ENCODE results near the gene MAGI3. TPM values are rescaled to one million over a fixed set of nuclear protein-coding genes. Genes with fewer than 3 reads are reported as not detected.

The MAGI3 gene
- total RNA-seq, 3 donors from 2014 or later (not counting 1 experiment from before 2014, with no cell fraction given), result 0.61 to 1.6 (median 0.66) TPM

- H3K27ac ChIP-seq (ENCODE audit: low read length), result no peak overlapping the region
- WGBS (ENCODE audit: insufficient coverage), result 90% methylated on average over 2 of the region's 2 CpGs
- intact Hi-C loops (cut with micrococcal nuclease), result no loop called here
- Mint-ChIP-seq H3K4me1 (no peaks in the 10 kb centered on the region), H3K27me3 (ENCODE audit: low read depth in 2 of 2) (peaks cover 0 to 5% of the 10 kb centered on the region in 2 donors), H3K4me3 (no peak overlapping the region), H3K9me3 (no peaks in the 10 kb centered on the region), H3K27ac (no peak overlapping the region), H3K36me3 (no peaks in the 10 kb centered on the region)
- H3K9me3 ChIP-seq (ENCODE audit: control insufficient read depth, insufficient read depth, low read length), result no peaks in the 10 kb centered on the region
- no peak overlapping the region for H3K4me3 ChIP-seq (ENCODE audit: low read length)
- no peak for ATAC-seq
- no peaks in the 10 kb centered on the region for H3K27me3 ChIP-seq (ENCODE audit: control insufficient read depth, insufficient read depth, low read length)
- DNase-seq, result no peak
- TF ChIP-seq CTCF (IDR thresholded peaks at IDR 0.05), result no peak
- no peaks in the 10 kb centered on the region for H3K4me1 ChIP-seq (ENCODE audit: control insufficient read depth, insufficient read depth, low read length)
- no peaks in the 10 kb centered on the region for H3K36me3 ChIP-seq (ENCODE audit: control insufficient read depth, insufficient read depth, low read length)
Observed at GRCh38 chr1:113666126-113666525, 275.8 kb downstream of the MAGI3 start.

GRCh38 chr1:113669988-113670387 is 279.7 kb downstream of the MAGI3 start:
- no peaks in the 10 kb centered on the region for H3K4me1 ChIP-seq (ENCODE audit: control insufficient read depth, insufficient read depth, low read length)
- no peak overlapping the region for H3K4me3 Mint-ChIP-seq
- peaks cover 5 to 6% of the 10 kb centered on the region in 2 donors for H3K27me3 Mint-ChIP-seq (ENCODE audit: low read depth in 2 of 2)
- no peak overlapping the region for H3K4me3 ChIP-seq (ENCODE audit: low read length)
- no peaks in the 10 kb centered on the region for H3K4me1 Mint-ChIP-seq
- ATAC-seq (no peak), DNase-seq (no peak)
- H3K9me3 ChIP-seq (ENCODE audit: control insufficient read depth, insufficient read depth, low read length), result no peaks in the 10 kb centered on the region
- H3K27ac Mint-ChIP-seq, result no peak overlapping the region
- H3K27me3 ChIP-seq (ENCODE audit: control insufficient read depth, insufficient read depth, low read length), result no peaks in the 10 kb centered on the region
- 92% methylated on average over 1 of the region's 1 CpG for WGBS (ENCODE audit: insufficient coverage)
- TF ChIP-seq CTCF (IDR thresholded peaks at IDR 0.05), result no peak
- no peaks in the 10 kb centered on the region for H3K36me3 Mint-ChIP-seq
- no peaks in the 10 kb centered on the region for H3K9me3 Mint-ChIP-seq
- no peak overlapping the region for H3K27ac ChIP-seq (ENCODE audit: low read length)
- no peaks in the 10 kb centered on the region for H3K36me3 ChIP-seq (ENCODE audit: control insufficient read depth, insufficient read depth, low read length)
- intact Hi-C loops (cut with micrococcal nuclease), result no loop called here

- TF ChIP-seq CTCF (IDR thresholded peaks at IDR 0.05), result no peak
- Mint-ChIP-seq H3K36me3 (no peaks in the 10 kb centered on the region), H3K27me3 (ENCODE audit: low read depth in 2 of 2) (peaks cover 7 to 8% of the 10 kb centered on the region in 2 donors), H3K4me3 (no peak overlapping the region), H3K4me1 (no peaks in the 10 kb centered on the region), H3K27ac (no peak overlapping the region), H3K9me3 (no peaks in the 10 kb centered on the region)
- ATAC-seq (no peak), DNase-seq (no peak)
- 90% methylated on average over 1 of the region's 1 CpG for WGBS (ENCODE audit: insufficient coverage)
- Histone ChIP-seq H3K27ac (ENCODE audit: low read length) (no peak overlapping the region), H3K4me1 (ENCODE audit: control insufficient read depth, insufficient read depth, low read length) (no peaks in the 10 kb centered on the region), H3K9me3 (ENCODE audit: control insufficient read depth, insufficient read depth, low read length) (no peaks in the 10 kb centered on the region), H3K4me3 (ENCODE audit: low read length) (no peak overlapping the region), H3K27me3 (ENCODE audit: control insufficient read depth, insufficient read depth, low read length) (no peaks in the 10 kb centered on the region), H3K36me3 (ENCODE audit: control insufficient read depth, insufficient read depth, low read length) (no peaks in the 10 kb centered on the region)
- intact Hi-C loops (cut with micrococcal nuclease), result no loop called here
Observed at GRCh38 chr1:113670650-113671049, 280.3 kb downstream of the MAGI3 start.

GRCh38 chr1:113672491-113672890 is 282.2 kb downstream of the MAGI3 start:
- no peaks in the 10 kb centered on the region for H3K4me1 ChIP-seq (ENCODE audit: control insufficient read depth, insufficient read depth, low read length)
- no peaks in the 10 kb centered on the region for H3K36me3 Mint-ChIP-seq
- no peaks in the 10 kb centered on the region for H3K9me3 ChIP-seq (ENCODE audit: control insufficient read depth, insufficient read depth, low read length)
- H3K4me3 Mint-ChIP-seq, result no peak overlapping the region
- intact Hi-C loops (cut with micrococcal nuclease), result no loop called here
- DNase-seq (no peak), ATAC-seq (no peak)
- H3K4me1 Mint-ChIP-seq, result no peaks in the 10 kb centered on the region
- no peaks in the 10 kb centered on the region for H3K9me3 Mint-ChIP-seq
- H3K4me3 ChIP-seq (ENCODE audit: low read length), result no peak overlapping the region
- H3K27ac ChIP-seq (ENCODE audit: low read length), result no peak overlapping the region
- H3K27me3 ChIP-seq (ENCODE audit: control insufficient read depth, insufficient read depth, low read length), result no peaks in the 10 kb centered on the region
- no peak for TF ChIP-seq CTCF (IDR thresholded peaks at IDR 0.05)
- H3K27me3 Mint-ChIP-seq (ENCODE audit: low read depth in 2 of 2), result peaks cover 8 to 9% of the 10 kb centered on the region in 2 donors
- no peaks in the 10 kb centered on the region for H3K36me3 ChIP-seq (ENCODE audit: control insufficient read depth, insufficient read depth, low read length)
- 84% methylated on average over 4 of the region's 4 CpGs for whole genome bisulfite sequencing (ENCODE audit: insufficient coverage)
- H3K27ac Mint-ChIP-seq, result no peak overlapping the region

Measured in natural killer cell (primary cell).